GM18517 (cell line): ENCODE measurements around the gene GAREM1.
"Not testable (repeated sequence)": the region's sequence is repeated elsewhere in the genome, so short reads cannot be mapped to it uniquely, and the experiment has no call there.

Experiments used
- ATAC-seq: cut with Tn5 transposase; IDR thresholded peaks from one replicate; pipeline ENCODE4 v1.9.1; 2021; ENCODE audit warnings: mild to moderate bottlenecking, moderate library complexity; ENCODE audit not compliant: unreplicated experiment

GAREM1 gene

GRCh38 chr18:32372381-32373061 is 98.2 kb downstream of the GAREM1 start:
- no peak for ATAC-seq

- ATAC-seq = no peak
Measured at GRCh38 chr18:32372047-32372380, 98.7 kb downstream of the GAREM1 start.

- ATAC-seq = no peak
Measured at GRCh38 chr18:32371384-32371783, 99.3 kb downstream of the GAREM1 start.

- no peak for ATAC-seq
Measured at GRCh38 chr18:32368991-32369390, 101.7 kb downstream of the GAREM1 start.

- ATAC-seq = no peak
Measured at GRCh38 chr18:32368170-32368569, 102.5 kb downstream of the GAREM1 start.

- no peak for ATAC-seq
Measured at GRCh38 chr18:32366586-32367538, 103.8 kb downstream of the GAREM1 start.

- no peak for ATAC-seq
Measured at GRCh38 chr18:32362484-32362883, 108.2 kb downstream of the GAREM1 start.

GRCh38 chr18:32360682-32361345 is 109.9 kb downstream of the GAREM1 start:
- no peak for ATAC-seq

- no peak for ATAC-seq
Measured at GRCh38 chr18:32358529-32358928, 112.2 kb downstream of the GAREM1 start.

- no peak for ATAC-seq
Measured at GRCh38 chr18:32358075-32358474, 112.6 kb downstream of the GAREM1 start.

- no peak for ATAC-seq
Measured at GRCh38 chr18:32355896-32356295, 114.8 kb downstream of the GAREM1 start.

GRCh38 chr18:32354518-32354917 is 116.2 kb downstream of the GAREM1 start:
- ATAC-seq = no peak

GRCh38 chr18:32353257-32353656 is 117.4 kb downstream of the GAREM1 start:
- ATAC-seq = no peak

- ATAC-seq = no peak
Measured at GRCh38 chr18:32351032-32351431, 119.7 kb downstream of the GAREM1 start.

GRCh38 chr18:32349728-32350395 is 120.8 kb downstream of the GAREM1 start:
- no peak for ATAC-seq

- no peak for ATAC-seq
Measured at GRCh38 chr18:32346671-32347070, 124.0 kb downstream of the GAREM1 start.

GRCh38 chr18:32343634-32344033 is 127.0 kb downstream of the GAREM1 start:
- no peak for ATAC-seq

GRCh38 chr18:32341112-32341511 is 129.6 kb downstream of the GAREM1 start:
- ATAC-seq = not testable (repeated sequence)

GRCh38 chr18:32339045-32339444 is 131.6 kb downstream of the GAREM1 start:
- ATAC-seq = no peak

- no peak for ATAC-seq
Measured at GRCh38 chr18:32337821-32338220, 132.9 kb downstream of the GAREM1 start.

GRCh38 chr18:32337347-32337746 is 133.3 kb downstream of the GAREM1 start:
- ATAC-seq = no peak
